NCI-H460 (cell line): ENCODE data around the gene LHFPL6. TPM values are rescaled to one million over a fixed set of nuclear protein-coding genes. Genes with fewer than 3 reads are reported as not detected.

Experiments
- DNase-seq: peaks from one replicate; pipeline ENCODE4 v3.0.0-alpha.2; 2016; ENCODE audit warnings: low read depth; ENCODE audit errors: extremely low read depth
- total RNA-seq: library from RNA; depleted of rRNA; stranded (reverse); fragments of >200 nt; shearing (Covaris generic); gene quantifications from 2 replicates; pipeline ENCODE4 v1.2.3, GENCODE V29; 2014; rRNA removed

LHFPL6 gene
- total RNA-seq, 1 experiment from 2014 or later: 19.4 TPM

DNA sequence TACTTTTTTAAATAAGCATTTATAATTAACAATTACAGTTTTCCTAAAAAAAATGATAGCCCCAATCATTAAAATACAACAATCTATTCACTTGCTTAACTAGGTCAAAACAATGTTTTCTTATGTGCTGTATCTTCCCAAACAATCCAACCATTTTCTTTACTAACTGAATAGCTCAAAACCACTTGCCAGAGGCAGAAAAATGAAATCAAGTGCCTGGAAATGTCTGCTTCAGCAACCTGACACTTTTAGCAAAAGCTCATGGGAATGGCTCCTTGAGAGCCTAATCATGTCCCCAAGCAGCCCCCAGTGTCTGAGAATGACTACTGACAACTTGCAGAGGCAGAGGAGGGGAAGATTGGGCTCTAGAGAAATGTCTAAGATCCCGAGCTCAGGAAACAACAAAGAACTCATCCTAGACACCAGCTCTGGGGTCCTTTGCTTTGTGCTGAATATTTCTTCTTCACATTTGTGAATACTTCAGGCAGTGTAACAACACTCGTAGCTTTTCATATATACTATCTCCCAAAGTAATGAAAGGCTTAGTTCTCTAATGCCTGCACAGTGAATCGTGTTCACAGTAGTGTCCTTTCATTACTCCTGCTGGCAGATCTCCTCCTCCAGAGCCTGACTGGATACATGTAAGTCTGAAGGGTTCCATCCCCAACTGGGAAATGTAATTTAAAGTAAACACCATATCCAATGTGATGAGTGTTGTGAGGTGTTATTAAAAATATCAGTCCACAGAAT lies 280.0 kb downstream of the LHFPL6 start:
- no peak for DNase-seq

DNA sequence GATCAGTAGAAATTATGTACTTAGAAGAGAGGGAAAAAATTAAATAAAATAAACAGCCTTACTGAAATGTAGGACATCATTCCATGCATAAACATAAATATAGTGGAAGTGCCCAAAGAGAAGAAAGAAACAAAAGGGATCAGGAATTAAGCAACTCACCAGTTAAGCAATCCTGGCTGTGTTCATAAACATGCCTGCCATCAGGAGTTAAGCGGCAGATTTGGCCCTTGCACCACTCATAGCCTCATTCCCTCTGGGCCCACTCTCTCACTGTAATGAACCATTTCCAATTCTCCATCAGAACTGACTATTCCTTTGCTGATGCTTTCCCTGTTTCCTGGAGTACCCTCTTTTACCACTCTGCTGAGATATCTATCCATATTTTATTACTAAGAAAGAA lies 281.4 kb downstream of the LHFPL6 start:
- DNase-seq: no peak

DNA sequence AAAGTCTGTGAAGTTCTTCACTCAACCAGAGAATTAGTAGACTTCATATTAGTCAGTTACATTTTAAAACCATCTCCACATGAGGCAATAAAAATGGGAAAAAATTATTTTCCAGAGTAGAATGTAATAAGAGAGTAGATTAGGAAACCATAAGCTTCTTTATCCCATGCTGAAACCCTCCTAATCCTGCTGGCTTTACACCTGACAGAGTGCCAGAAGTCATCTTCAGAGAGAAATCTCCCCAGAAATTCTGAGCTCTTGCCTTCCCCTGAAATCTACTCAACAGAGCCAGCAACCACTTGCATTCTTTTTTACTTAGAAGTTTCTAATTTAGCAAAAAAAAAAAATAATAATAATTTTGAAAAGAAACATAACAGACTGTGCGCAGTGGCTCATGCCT lies 284.8 kb downstream of the LHFPL6 start:
- no peak for DNase-seq

DNA sequence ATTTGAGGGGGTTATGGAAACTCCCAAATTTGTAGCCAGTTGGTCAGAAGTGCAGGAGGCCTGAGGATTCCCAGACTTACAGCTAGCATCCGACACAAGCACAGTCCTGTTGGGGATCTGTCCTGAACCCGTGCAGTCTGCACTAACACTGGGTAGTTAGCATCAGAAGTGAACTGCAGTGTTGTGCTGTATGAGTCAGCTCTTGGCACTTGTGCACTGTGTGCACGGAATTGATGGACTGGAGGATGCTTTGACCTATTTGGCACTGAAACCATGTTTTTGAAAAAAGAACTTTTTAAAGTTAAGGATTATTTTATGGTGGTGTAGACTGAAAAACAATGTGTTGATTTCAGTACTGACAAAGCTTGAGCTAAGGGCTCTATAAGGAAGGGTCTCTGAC lies 285.7 kb downstream of the LHFPL6 start:
- DNase-seq: no peak

DNA sequence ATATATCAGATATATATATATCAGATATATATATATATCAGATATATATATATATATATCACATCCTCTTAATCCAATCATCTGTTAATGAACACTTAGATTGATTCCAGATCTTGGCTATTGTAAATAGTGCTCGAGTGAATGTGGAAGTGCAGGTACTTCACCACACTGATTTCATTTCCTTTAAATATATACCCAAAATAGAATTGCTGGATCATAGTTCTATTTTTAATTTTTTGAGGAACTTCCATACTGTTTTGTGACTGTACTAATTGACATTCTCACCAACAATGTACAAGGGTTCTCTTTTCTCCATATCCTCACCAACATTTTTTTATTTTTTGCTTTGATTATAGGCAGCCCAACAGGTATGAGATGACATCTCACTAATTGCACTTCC lies 287.2 kb downstream of the LHFPL6 start:
- DNase-seq: no peak

DNA sequence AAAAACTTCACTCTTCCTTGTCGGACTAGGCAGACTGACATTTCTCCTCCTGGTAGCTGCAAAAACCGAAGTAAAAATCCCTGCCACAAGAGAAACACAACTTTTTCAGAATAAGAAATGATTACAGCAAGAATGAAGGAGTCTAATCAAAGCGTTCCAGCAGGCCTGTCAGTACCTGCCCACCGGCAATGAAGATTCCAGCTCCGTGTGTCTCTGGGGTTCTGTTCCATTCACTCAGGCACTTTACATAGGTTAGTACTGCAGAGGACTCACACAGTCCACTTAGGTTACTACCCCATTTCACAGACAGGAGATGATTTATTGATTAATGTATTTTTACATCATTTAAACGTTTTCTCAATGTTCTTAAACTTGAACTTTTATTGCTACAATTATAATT lies 289.3 kb downstream of the LHFPL6 start:
- DNase-seq: no peak

DNA sequence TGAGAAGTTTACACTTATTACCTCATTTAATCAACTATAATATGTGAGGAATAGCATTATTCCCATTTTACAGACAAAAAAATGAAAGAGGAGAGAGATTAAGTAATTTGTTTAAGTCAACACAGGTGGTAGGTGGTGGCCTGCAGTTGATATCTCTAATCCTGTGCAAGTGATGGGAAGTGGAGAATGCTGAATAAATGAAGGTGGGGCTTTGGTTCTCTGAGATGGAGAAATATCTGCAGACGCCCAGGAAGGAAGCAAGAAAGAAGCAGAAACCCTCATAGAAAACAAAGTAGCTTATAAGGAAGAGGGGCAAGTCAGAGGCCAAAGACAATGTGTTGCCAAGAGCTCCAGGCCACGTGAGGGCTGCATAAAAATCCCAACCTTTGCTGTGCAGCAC lies 290.4 kb downstream of the LHFPL6 start:
- no peak for DNase-seq

DNA sequence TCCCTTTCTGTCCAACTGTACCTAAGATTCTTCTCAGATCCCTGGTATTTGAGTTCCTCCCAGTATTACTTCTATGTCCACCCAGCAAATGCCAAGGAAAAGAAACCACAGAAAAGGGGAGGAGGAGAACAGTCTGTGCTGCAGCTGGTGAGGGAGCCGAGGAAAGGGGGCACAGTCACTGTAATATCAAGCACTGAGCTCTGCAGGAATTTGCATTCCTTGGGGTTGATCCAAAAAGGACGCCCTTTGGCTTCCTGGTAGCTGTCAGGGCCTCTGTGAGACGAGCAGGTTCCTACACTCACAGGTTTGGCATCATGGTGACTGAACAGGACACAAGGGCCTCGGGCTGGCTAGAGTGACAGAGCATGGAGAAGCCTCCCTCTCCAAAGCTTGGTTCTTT lies 291.4 kb downstream of the LHFPL6 start:
- no peak for DNase-seq

DNA sequence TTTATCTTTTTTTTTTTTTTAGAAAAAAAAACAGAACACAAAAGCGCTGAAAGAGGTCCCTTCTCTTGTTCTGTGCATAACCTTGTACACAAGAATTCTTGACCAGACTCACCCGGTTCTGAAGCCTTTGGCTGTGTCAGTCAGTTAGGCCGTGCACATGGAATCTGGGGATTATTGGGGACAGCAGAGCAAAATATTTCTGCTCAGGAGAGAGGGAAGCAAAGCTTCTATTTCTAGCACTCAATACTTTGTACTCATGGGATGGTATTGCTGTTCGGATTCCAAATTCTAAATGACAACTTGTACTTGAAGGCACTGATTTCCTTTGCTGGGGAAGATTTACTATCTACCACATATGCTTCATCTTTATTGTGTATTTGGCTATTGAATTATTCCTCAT lies 292.0 kb downstream of the LHFPL6 start:
- DNase-seq: no peak

DNA sequence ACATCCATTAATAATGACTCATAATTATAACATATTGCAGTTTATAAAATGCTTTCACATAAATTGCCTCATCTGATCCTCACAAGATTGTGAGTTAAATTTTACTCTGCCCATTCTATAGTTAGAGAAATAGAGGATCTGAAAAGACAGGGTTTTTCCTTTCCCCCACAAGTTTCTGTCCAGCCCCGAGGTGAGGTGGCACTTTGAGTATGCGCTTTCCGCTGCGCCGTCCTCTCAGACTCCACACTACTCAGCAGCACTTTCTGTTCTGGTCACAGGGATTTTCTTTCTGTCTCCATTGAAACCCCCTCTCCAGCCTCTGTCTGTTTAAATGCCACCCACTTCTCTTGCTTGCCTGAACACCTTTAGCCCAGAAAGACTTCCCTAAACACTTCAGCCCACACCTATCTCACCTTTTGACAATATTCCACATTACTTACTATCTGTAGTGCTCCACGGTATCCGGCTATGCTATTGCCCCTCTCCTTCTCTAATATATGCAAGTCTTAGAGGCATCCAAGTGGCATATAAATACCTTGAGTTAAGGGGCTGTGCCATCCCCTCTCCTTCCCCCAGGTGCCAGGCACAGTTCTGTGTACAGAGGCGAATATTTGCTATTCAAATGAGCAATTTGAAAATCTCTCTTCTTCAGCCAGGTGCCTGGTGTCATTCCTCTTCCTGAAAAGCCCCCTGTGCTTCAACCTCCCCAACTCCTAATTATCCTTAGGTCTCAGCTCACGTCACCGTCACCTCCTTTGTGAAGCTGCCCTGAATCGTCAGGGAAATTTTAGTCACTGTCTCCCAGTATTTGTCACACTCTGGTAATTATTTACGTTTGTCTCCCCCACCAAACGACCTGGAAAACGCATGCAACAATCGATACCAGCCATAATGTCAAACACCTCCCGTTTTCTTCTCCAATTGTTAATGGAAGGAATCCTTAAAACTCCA lies 296.1 kb downstream of the LHFPL6 start:
- DNase-seq: no peak

DNA sequence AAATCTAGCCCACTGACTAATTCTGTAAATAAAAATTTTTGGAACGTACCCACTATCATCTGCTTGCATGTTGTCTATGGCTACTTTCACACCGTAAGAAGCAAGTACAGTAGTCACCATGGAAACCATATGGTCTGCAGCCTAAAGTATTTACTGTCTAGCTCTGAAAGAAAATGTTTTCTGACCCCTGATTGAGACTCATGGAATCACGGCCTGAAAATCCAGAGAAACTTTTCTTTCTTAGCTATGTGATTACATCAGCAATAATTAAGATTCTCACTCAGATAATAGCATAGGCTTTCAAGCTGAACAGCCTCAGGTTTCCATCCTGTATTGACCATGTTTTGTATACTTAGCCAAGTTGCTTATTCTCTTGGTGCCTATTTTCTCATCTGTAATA lies 300.2 kb downstream of the LHFPL6 start:
- DNase-seq: no peak

DNA sequence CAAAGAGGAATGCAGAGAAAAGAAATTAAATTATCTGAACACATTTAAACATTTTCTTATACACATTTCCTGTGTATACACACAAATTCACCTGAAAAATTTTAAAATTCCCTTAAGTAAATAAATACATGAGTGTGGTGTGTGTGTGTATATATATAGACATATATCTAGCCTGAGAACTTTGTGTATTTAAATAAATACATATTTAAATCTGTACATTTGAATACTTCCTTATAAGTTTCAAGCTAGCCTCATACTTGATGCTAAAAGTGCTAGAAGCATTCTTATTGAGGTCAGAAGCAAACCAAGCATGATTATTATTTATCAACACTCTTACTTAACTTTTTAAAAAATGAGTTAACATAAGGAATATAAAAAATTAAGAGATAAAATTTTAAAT lies 304.0 kb downstream of the LHFPL6 start:
- no peak for DNase-seq

DNA sequence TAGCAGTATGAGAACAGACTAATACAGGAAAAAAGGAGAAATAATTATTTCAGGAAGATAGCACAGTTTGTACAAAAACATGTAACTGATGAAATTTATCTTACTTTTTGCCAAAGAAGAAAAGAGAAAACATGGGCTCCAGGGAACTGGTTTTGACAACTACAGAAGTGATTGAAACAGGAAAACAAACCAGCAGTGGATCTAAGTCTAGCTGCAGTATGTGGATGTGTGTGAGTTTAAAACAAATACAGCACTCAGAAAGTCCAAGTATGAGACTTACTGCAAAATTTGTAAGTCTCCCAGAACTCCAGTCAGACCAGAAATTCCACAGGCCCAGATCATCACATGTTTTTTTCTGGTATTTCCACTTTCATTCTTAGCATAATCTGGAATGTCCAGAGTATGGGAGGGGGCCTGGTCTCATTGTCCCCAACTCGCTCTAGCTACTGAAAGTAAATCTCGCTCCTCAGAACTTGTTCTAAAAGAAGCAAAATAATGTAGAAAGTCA lies 305.3 kb downstream of the LHFPL6 start:
- DNase-seq: no peak

DNA sequence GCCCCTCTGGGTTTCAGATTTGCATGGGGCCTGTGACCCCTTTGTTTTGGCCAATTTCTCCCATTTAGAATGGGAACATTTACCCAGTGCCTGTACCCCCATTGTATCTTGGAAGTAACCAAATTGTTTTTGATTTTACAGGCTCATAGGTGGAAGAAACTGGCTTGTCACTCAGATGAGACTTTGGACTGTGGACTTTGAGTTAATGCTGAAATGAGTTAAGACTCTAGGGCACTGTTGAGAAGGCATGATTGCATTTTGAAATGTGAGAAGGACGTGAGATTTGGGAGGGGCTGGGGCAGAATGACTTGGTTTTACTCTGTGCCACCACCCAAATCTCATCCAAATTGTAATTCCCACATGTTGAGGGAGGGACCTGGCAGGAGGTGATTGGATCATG lies 306.0 kb downstream of the LHFPL6 start:
- DNase-seq: no peak

DNA sequence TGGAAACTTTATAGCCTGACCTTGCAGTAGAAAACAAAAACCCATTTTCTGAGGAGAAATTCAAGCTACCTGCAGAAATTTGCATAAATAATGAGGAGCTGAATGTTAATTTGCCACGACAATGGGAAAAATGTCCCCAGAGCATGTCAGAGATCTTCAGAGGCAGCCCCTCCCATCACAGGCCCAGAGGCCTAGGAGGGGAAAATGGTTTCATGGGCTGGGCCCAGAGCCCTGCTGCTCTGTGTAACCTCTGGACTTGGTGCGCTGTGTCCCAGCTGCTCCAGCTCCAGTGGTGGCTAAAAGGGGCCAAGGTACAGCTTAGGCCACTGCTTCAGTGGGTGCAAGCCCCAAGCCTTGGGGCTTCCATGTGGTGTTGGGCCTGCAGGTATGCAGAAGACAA lies 306.8 kb downstream of the LHFPL6 start:
- no peak for DNase-seq

Other genes with a start within 250 kb of the LHFPL6 start
- 14.6 and 14.9 TPM in 2 replicates for gene COG6, start 52.5 kb upstream of the LHFPL6 start, total RNA-seq